Stimulated activated CD4-positive, alpha-beta T cell treated with anti-CD3 and anti-CD28 coated beads, Interleukin-1b, Interleukin-23, amount 100 ng/mL, for 4 hours (primary cell): Measurements from ENCODE around the gene PCDH18.
"Not testable (repeated sequence)": the region's sequence is repeated elsewhere in the genome, so short reads cannot be mapped to it uniquely, and the experiment has no call there.

Experiments
- DNase-seq, 2 donors: peaks; one replicate each; pipeline ENCODE4 v3.0.0-alpha.2; 2020; ENCODE audit warnings: low read depth in 2 of 2

PCDH18 gene

GRCh38 chr4:137531986-137532868, at the start of gene PCDH18:
PCDH18 (minus strand) TSS chr4:137532494; CDS start chr4:137532088, 406 bp downstream.
- no peak for DNase-seq

GRCh38 chr4:137576446-137576845, 44.2 kb upstream of the PCDH18 start:
- DNase-seq = no peak

GRCh38 chr4:137572647-137573046, 40.4 kb upstream of the PCDH18 start:
- DNase-seq = no peak

GRCh38 chr4:137572163-137572562, 39.9 kb upstream of the PCDH18 start:
- DNase-seq = no peak

GRCh38 chr4:137559801-137560200, 27.5 kb upstream of the PCDH18 start:
- no peak for DNase-seq

GRCh38 chr4:137558951-137559350, 26.7 kb upstream of the PCDH18 start:
- DNase-seq = no peak

- DNase-seq = no peak
Measured at GRCh38 chr4:137545461-137545861, 13.2 kb upstream of the PCDH18 start.

GRCh38 chr4:137543648-137544047, 11.4 kb upstream of the PCDH18 start:
- no peak for DNase-seq

GRCh38 chr4:137543198-137543597, 10.9 kb upstream of the PCDH18 start:
- DNase-seq = no peak

- DNase-seq = no peak
Measured at GRCh38 chr4:137541876-137542646, 9.8 kb upstream of the PCDH18 start.

- DNase-seq = no peak
Measured at GRCh38 chr4:137541181-137541580, 8.9 kb upstream of the PCDH18 start.

GRCh38 chr4:137540356-137540755, 8.1 kb upstream of the PCDH18 start:
- DNase-seq = no peak

GRCh38 chr4:137538526-137538925, 6.2 kb upstream of the PCDH18 start:
- no peak for DNase-seq

- not testable (repeated sequence) for DNase-seq
Measured at GRCh38 chr4:137537807-137538206, 5.5 kb upstream of the PCDH18 start.

- DNase-seq = no peak
Measured at GRCh38 chr4:137536789-137537561, 4.7 kb upstream of the PCDH18 start.

GRCh38 chr4:137535718-137536117, 3.4 kb upstream of the PCDH18 start:
- no peak for DNase-seq

- DNase-seq = no peak
Measured at GRCh38 chr4:137534516-137534915, 2.2 kb upstream of the PCDH18 start.

GRCh38 chr4:137533855-137534254, 1.6 kb upstream of the PCDH18 start:
- DNase-seq = no peak

GRCh38 chr4:137532869-137533236, 559 bp upstream of the PCDH18 start:
- no peak for DNase-seq

GRCh38 chr4:137531168-137531985, 917 bp downstream of the PCDH18 start:
- no peak for DNase-seq

- DNase-seq = no peak
Measured at GRCh38 chr4:137530176-137530575, 2.1 kb downstream of the PCDH18 start.
